GM12864 (cell line): ENCODE measurements around the gene PNMT.

ENCODE experiments used
- DNase-seq: peaks from one replicate; pipeline ENCODE4 v3.0.0-alpha.2; 2011; ENCODE audit warnings: low read depth
- H3K4me3 ChIP-seq: 2 replicates; pipeline ENCODE4 v1.5.1; 2011; ENCODE audit warnings: mild to moderate bottlenecking, low read depth, low read length, control low read depth
- CTCF ChIP-seq: IDR thresholded peaks from 2 replicates; pipeline ENCODE4 v1.5.1; 2011; ENCODE audit warnings: low read depth, mild to moderate bottlenecking, moderate library complexity, low read length, control low read depth, inconsistent platforms; ENCODE audit errors: missing control alignments

The PNMT gene

DNA sequence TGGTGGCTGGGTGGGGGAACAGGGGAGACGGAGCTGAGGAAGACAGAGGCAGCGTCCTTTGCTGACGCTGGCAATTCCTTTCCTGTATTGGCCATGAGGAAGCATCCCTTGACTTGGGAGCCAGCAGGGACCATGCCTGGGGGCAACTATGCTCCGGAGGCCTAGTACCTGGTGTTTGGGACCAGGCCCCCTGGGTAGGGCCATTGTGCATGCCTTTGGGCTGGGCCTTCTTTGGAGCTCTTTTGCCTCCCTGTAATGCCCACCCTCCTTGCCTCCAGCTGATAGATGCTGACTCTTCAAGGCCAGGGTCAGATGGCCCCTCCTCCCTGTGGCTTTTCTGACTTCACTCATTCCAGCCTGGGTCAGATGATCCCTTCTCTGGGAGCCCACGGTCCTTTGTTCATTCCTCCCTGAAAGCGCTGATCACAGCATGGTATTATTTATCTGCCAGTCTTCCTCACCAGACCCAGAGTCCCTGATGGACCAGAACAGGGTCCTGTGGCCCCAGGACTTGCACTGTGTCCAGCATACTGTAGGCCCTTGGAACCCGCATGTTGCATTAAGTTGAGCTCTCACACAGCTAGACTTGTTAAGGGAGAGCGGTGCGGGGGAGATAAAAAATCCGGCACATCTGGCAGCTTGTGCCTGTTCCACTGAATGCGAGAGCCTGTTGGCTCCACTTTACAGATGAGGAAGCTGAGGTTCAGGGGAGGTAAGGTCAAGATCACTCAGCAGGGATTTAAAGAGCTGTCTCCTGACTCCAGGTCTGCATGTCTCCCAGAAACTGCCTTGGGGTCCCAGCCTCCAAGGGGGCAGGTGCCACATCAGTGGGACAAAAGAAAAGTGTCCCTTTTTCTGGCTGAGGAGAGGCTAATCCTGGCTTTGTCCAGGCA is 28.4 kb upstream of the PNMT start:
- H3K4me3 ChIP-seq = no peak overlapping the region
- DNase-seq = no peak
- no peak for TF ChIP-seq CTCF

GRCh38 chr17:39640591-39641031 is 27.6 kb upstream of the PNMT start:
- no peak for DNase-seq
- no peak overlapping the region for H3K4me3 ChIP-seq
- TF ChIP-seq CTCF = no peak

DNA sequence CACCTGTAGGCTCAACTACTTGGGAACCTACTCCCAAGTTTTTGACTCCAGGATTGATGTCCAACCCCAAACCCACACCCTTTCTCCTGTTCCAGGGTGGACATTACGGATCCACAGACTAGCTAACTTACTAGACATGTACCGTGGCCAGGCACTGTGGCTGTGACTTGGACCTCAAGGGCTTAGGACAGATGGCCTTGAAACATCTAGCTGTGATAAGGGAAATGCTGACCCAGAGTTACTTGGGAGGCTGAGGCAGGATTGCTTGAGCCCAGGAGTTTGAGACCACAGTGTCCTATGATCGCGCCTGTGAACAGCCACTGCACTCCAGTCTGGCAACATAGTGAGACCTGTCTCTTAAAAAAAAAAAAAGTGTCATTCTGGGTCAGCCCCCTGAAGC is 27.2 kb upstream of the PNMT start:
- no peak for TF ChIP-seq CTCF
- no peak overlapping the region for H3K4me3 ChIP-seq
- no peak for DNase-seq

GRCh38 chr17:39641883-39642282 is 26.4 kb upstream of the PNMT start:
- no peak for DNase-seq
- no peak overlapping the region for H3K4me3 ChIP-seq
- no peak for TF ChIP-seq CTCF

- no peak overlapping the region for H3K4me3 ChIP-seq
- no peak for DNase-seq
- no peak for TF ChIP-seq CTCF
Measured at GRCh38 chr17:39642291-39643074, 25.8 kb upstream of the PNMT start.

- TF ChIP-seq CTCF = no peak
Measured at GRCh38 chr17:39643271-39643670, 25.0 kb upstream of the PNMT start.

More at GRCh38 chr17:39643271-39643670, 25.0 kb upstream of the PNMT start:
- H3K4me3 ChIP-seq = no peak overlapping the region
- no peak for DNase-seq
